ENCODE results near the gene COA4. TPM values are rescaled to one million over a fixed set of nuclear protein-coding genes. Genes with fewer than 3 reads are reported as not detected.

The COA4 gene
- total RNA-seq, 2 experiments from 2014 or later: 104 to 153 TPM

- POLR2A ChIA-PET: interaction anchor here (0.9 to 1.4 kb wide), 4 partner anchors 8 to 417 kb away, joined by 4 to 9 read pairs (median 4); no protein-coding TSS in a partner anchor
Observed at GRCh38 chr11:73854680-73855079, 22.0 kb downstream of the COA4 start.

GRCh38 chr11:73852049-73852448, 24.6 kb downstream of the COA4 start:
- intact Hi-C loops (cut with micrococcal nuclease; ENCODE audit: unreplicated experiment): no loop called here
- no peaks in the 10 kb centered on the region for H3K9me3 ChIP-seq (ENCODE audit: low read length)
- TF ChIP-seq CTCF (conservative IDR thresholded peaks at IDR 0.05; ENCODE audit: low read length) (no peak), EZH2phosphoT487 (IDR thresholded peaks at IDR 0.05; ENCODE audit: borderline replicate concordance, low read depth, low read length) (no peak)
- no peaks in the 10 kb centered on the region for H3K9me2 ChIP-seq (ENCODE audit: insufficient read depth, low read length)
- H3K4me3 ChIP-seq (ENCODE audit: low read depth, low read length, poor library complexity, severe bottlenecking): no peak overlapping the region
- no peaks in the 10 kb centered on the region for H4K20me1 ChIP-seq (ENCODE audit: insufficient read depth, low read length)
- H3K4me1 ChIP-seq (ENCODE audit: insufficient read depth, low read length, poor library complexity, severe bottlenecking): no peaks in the 10 kb centered on the region
- no peaks in the 10 kb centered on the region for H3K79me2 ChIP-seq (ENCODE audit: insufficient read depth, low read depth, low read length)
- ChIA-PET CTCF (ENCODE audit: unreplicated experiment) (no interaction called here), POLR2A (interaction anchor here (0.6 to 0.8 kb wide), 7 partner anchors 9 to 1576 kb away, joined by 3 to 10 read pairs (median 3); partner anchors contain the start of gene UCP2)
- H3K27ac ChIP-seq (ENCODE audit: low read depth, low read length, poor library complexity, severe bottlenecking): no peak overlapping the region
- peaks cover 59% of the 10 kb centered on the region for H3K36me3 ChIP-seq (ENCODE audit: insufficient read depth, low read length)
- H2AFZ ChIP-seq (ENCODE audit: low read length): no peak overlapping the region
- no TSS peak for BruUV-seq (replicated peaks)
- H3K4me2 ChIP-seq (ENCODE audit: low read length): no peak overlapping the region
- no peak for DNase-seq (ENCODE audit: low spot score)

More at GRCh38 chr11:73854680-73855079, 22.0 kb downstream of the COA4 start:
- BruUV-seq (replicated peaks): no TSS peak
- no peaks in the 10 kb centered on the region for H3K9me2 ChIP-seq (ENCODE audit: insufficient read depth, low read length)
- intact Hi-C loops (cut with micrococcal nuclease; ENCODE audit: unreplicated experiment): no loop called here
- H2AFZ ChIP-seq (ENCODE audit: low read length): no peak overlapping the region
- no peaks in the 10 kb centered on the region for H3K79me2 ChIP-seq (ENCODE audit: insufficient read depth, low read depth, low read length)
- no peaks in the 10 kb centered on the region for H3K9me3 ChIP-seq (ENCODE audit: low read length)
- CTCF ChIA-PET (ENCODE audit: unreplicated experiment): no interaction called here
- no peaks in the 10 kb centered on the region for H4K20me1 ChIP-seq (ENCODE audit: insufficient read depth, low read length)
- H3K27ac ChIP-seq (ENCODE audit: low read depth, low read length, poor library complexity, severe bottlenecking): no peak overlapping the region
- no peak for DNase-seq (ENCODE audit: low spot score)
- no peak for TF ChIP-seq EZH2phosphoT487 (IDR thresholded peaks at IDR 0.05; ENCODE audit: borderline replicate concordance, low read depth, low read length)
- TF ChIP-seq CTCF (conservative IDR thresholded peaks at IDR 0.05; ENCODE audit: low read length): no peak
- H3K4me1 ChIP-seq (ENCODE audit: insufficient read depth, low read length, poor library complexity, severe bottlenecking): no peaks in the 10 kb centered on the region
- H3K4me3 ChIP-seq (ENCODE audit: low read depth, low read length, poor library complexity, severe bottlenecking): no peak overlapping the region
- H3K36me3 ChIP-seq (ENCODE audit: insufficient read depth, low read length): peaks cover 59% of the 10 kb centered on the region
- no peak overlapping the region for H3K4me2 ChIP-seq (ENCODE audit: low read length)

GRCh38 chr11:73851046-73851764, 25.4 kb downstream of the COA4 start:
- Histone ChIP-seq H3K9me2 (ENCODE audit: insufficient read depth, low read length) (no peaks in the 10 kb centered on the region), H3K4me3 (ENCODE audit: low read depth, low read length, poor library complexity, severe bottlenecking) (no peak overlapping the region), H2AFZ (ENCODE audit: low read length) (no peak overlapping the region), H3K79me2 (ENCODE audit: insufficient read depth, low read depth, low read length) (no peaks in the 10 kb centered on the region), H3K27ac (ENCODE audit: low read depth, low read length, poor library complexity, severe bottlenecking) (no peak overlapping the region), H4K20me1 (ENCODE audit: insufficient read depth, low read length) (no peaks in the 10 kb centered on the region), H3K9me3 (ENCODE audit: low read length) (no peaks in the 10 kb centered on the region), H3K36me3 (ENCODE audit: insufficient read depth, low read length) (peaks cover 59% of the 10 kb centered on the region), H3K4me2 (ENCODE audit: low read length) (no peak overlapping the region), H3K4me1 (ENCODE audit: insufficient read depth, low read length, poor library complexity, severe bottlenecking) (no peaks in the 10 kb centered on the region)
- no peak for TF ChIP-seq CTCF (conservative IDR thresholded peaks at IDR 0.05; ENCODE audit: low read length)
- TF ChIP-seq EZH2phosphoT487 (IDR thresholded peaks at IDR 0.05; ENCODE audit: borderline replicate concordance, low read depth, low read length): no peak
- ChIA-PET POLR2A (no interaction called here), CTCF (ENCODE audit: unreplicated experiment) (no interaction called here)
- no peak for DNase-seq (ENCODE audit: low spot score)
- intact Hi-C loops (cut with micrococcal nuclease; ENCODE audit: unreplicated experiment): no loop called here
- BruUV-seq (replicated peaks): no TSS peak

Measured in OCI-LY7 (cell line).